Mononuclear cell (primary cell): ENCODE results near the gene TIGD1. TPM values are rescaled to one million over a fixed set of nuclear protein-coding genes. Genes with fewer than 3 reads are reported as not detected.

Source experiments
- H3K27me3 ChIP-seq: 2 replicates; pipeline ENCODE4 v1.6.0; 2011; ENCODE audit warnings: low read length, control low read depth; ENCODE audit not compliant: insufficient read depth
- H3K4me1 ChIP-seq: 2 replicates; pipeline ENCODE4 v1.5.1; 2011; ENCODE audit warnings: mild to moderate bottlenecking, low read length, control low read depth; ENCODE audit not compliant: insufficient read depth
- H3K4me3 ChIP-seq: 2 replicates; pipeline ENCODE4 v1.5.1; 2011; ENCODE audit warnings: mild to moderate bottlenecking, low read length, moderate library complexity
- H3K9me3 ChIP-seq: 2 replicates; pipeline ENCODE4 v1.5.1; 2011; ENCODE audit warnings: low read depth, mild to moderate bottlenecking, control low read depth, low read length
- total RNA-seq: library from RNA; depleted of rRNA; stranded (reverse); fragments of >200 nt; gene quantifications from one replicate; pipeline ENCODE4 v1.2.3, GENCODE V29; 2012

The TIGD1 gene
- total RNA-seq, 1 donor, result 23.7 TPM

DNA sequence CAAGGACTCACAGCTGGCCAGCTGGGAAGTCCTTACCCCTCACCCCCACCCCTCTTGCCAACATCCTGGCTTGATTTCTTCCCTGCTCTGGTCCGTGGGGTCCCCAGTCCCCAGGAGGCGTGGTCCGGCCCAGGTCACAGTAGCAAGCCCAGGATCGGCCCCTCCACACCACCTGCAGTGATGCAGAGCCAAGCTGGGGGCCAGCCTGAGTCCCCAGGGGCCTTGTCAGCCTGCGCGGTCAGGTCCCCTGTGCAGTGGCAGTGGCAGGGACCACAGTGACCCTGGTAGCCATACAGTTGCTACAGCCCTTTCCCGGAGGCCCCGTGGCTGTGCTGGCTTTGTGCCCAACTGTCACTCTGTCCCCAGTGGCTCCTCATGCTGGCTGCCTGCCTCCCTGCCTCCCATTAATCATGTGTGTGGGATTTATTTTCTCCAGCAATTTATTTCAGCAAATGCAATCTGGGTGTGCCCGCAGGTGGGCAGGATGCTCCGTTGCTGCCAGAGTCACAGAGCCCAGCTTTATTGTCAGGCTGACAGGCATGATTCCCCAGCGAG, 38.9 kb downstream of the TIGD1 start:
- Histone ChIP-seq H3K9me3 (no peaks in the 10 kb centered on the region), H3K27me3 (no peaks in the 10 kb centered on the region), H3K4me1 (no peaks in the 10 kb centered on the region), H3K4me3 (no peak overlapping the region)

DNA sequence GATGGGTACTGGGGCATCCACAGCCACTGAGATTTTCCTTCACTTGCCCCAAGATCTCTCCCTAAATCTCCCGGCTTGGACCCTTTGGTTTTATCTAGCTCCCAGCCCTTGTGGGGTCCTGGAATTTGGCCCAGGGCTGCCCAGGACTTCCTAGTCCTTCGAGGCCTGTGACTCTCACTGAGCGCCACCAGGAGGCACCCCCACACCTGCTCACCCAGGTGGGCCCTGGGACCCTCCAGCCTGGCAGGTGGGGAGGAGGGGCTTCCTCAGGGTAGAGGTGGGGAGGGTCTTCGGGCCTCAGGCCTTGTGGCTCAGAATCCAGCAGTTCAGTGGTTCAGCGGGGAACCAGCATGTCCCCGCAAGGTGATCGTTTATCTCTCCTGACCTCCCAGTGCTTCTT, 42.1 kb downstream of the TIGD1 start:
- Histone ChIP-seq H3K4me3 (no peak overlapping the region), H3K27me3 (peaks cover 21% of the 10 kb centered on the region), H3K9me3 (no peaks in the 10 kb centered on the region), H3K4me1 (peaks cover 4% of the 10 kb centered on the region)

DNA sequence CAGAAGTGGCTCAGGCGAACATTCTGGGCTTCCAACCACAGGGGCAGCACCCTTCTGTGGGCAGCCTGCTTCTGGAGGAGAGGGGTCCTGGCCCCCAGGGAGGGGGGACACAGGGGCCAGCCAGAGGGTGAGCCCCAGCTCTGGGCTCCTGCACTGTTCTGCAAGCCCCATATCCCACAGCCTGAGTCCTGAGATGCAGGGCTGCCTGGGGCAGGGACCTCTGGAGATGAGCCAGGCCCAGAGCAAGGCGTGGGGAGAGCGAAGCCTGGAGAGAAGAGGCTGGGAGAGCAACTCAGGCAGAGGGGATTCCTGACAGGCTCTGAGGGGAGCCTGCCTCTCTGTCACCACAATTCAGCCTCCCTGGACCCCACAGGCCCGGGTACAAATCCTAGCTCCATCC, 43.6 kb downstream of the TIGD1 start:
- H3K4me3 ChIP-seq, result no peak overlapping the region
- no peaks in the 10 kb centered on the region for H3K9me3 ChIP-seq
- peaks cover 6% of the 10 kb centered on the region for H3K4me1 ChIP-seq
- H3K27me3 ChIP-seq, result peaks cover 27% of the 10 kb centered on the region

DNA sequence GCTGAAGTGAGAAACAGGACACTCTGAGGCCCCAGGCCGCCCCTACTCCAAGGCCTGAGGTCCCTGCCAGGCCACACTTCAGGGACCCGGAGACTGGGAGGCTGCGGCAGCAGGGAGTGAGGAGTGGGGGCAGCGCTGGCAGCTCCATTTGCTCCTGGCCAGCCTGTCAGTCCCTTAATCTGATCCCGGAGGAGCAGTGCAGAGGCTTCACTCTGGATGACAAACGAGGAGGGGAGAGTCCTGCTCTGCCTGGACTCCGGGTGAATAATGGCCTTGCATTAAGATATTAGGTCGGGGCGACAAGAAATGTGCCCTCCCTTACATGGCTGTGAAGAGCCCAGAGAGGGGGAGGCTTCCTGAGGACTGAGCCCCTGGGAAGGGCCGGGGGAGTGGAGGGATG, 44.5 kb downstream of the TIGD1 start:
- Histone ChIP-seq H3K27me3 (peaks cover 28% of the 10 kb centered on the region), H3K4me3 (no peak overlapping the region), H3K4me1 (peaks cover 6% of the 10 kb centered on the region), H3K9me3 (no peaks in the 10 kb centered on the region)

DNA sequence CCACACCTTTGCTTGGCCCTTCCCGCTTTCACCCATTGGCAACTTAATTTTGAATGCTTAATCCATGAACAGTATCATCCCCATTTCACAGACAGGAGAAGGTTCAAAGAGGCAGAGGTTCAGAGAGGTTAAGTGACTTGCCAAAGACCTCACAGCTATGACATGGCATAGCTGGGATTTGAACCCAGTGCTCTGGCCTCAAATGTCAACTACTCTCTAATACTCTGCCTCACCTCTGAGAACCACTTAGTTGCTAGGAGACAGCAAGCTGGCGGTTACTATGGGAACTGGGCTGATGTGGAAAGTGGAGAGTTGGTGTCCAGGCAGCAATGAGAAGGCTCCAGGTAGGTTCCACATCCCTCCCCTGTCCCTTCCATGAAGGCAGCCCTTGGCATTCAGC, 45.9 kb downstream of the TIGD1 start:
- H3K27me3 ChIP-seq, result peaks cover 28% of the 10 kb centered on the region
- no peak overlapping the region for H3K4me3 ChIP-seq
- H3K4me1 ChIP-seq, result peaks cover 6% of the 10 kb centered on the region
- H3K9me3 ChIP-seq, result no peaks in the 10 kb centered on the region

DNA sequence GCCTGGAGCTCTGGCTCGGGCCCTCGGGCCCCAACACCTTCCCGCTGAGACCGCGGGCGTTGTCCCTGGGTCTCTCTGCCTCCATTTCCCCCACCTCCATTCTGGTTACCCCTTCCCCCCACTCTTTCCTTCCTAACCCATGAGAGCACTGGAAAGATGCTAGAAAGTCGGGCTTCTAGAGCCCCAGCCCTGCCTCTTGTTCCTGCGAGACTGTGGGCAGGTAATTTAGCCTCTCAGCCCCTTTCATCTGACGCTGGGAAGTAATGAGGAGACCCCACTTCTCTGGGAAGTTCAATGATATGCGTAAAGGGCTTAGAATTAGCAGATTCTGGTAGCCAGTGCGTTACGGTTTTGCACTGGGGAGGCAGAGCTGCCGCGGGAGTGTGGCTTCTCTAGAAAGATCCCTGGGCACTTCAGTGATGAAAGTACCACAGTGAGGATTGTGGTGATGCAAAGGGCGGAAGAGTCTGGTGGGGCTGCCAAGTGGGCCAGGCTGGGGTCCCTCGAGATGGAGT, 46.5 kb downstream of the TIGD1 start:
- H3K4me3 ChIP-seq, result no peak overlapping the region
- H3K4me1 ChIP-seq, result peaks cover 6% of the 10 kb centered on the region
- H3K27me3 ChIP-seq, result peaks cover 28% of the 10 kb centered on the region

DNA sequence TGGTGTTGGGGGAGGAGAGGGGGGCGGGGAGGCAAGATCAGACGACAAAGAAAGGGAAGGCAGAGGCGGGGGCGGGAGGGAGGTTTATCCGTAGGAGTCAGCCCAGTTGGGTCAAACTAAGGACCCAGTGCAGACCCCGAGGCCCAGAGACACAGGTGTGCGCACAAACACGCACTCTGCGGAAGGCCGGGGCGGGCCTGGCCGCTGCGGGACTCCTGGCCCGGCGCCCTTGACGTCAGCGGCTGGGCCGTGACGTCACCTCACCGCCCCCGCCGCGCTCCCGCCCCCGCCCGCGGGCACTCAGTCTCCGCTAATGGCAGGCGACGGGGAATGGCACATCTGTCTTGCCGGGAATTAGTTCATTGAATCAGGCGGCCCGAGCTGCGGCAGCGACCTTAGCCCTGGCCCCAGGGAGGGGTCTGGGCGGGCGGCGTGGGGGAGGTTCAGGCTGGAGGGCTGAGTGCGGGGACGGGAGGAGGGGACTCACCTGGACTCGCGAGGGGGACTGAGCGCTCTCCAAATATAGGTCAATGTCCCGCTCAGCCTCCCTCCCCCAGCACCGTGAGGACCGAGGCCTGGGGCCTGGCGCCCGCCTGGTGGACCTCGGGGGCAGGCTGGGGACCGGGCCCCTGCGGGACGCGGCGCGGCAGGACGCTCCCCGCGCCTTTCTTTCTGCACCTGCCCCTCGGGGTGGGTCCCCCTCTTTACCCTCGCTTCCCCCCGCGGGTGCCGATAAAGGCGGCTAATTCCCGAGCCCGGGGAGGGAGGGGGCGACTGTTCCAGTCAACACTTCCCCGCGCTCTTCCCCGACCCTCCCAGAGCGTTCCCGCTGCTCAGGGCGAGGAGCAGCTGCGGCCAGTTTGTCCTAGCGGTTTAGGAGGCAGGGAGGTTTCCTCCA, 47.2 kb downstream of the TIGD1 start:
- H3K27me3 ChIP-seq, result peaks cover 28% of the 10 kb centered on the region
- no peaks in the 10 kb centered on the region for H3K9me3 ChIP-seq
- H3K4me3 ChIP-seq, result no peak overlapping the region
- H3K4me1 ChIP-seq, result peaks cover 6% of the 10 kb centered on the region

More for the DNA sequence above, 46.5 kb downstream of the TIGD1 start:
- no peaks in the 10 kb centered on the region for H3K9me3 ChIP-seq

DNA sequence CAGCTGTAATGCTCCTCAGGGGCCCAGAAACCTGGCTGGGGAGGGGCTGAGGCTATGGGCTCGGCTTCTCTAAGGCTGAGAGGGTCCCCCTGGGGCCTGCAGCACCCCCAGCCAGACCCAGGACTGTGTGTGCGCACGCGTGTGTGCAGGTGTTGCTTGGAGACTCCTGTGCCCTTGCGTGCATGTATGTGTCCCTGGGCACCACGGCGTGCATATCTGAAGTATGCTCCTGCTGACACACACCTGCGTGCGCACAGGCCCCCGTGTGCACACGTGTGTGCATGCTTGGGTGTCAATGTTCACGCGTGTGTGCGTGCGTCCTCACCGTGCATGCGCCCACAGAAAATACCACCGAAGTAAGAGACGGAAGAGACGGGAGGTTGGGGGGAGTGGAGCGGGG, 47.8 kb downstream of the TIGD1 start:
- peaks cover 6% of the 10 kb centered on the region for H3K4me1 ChIP-seq
- peaks cover 28% of the 10 kb centered on the region for H3K27me3 ChIP-seq
- H3K4me3 ChIP-seq, result no peak overlapping the region
- no peaks in the 10 kb centered on the region for H3K9me3 ChIP-seq

DNA sequence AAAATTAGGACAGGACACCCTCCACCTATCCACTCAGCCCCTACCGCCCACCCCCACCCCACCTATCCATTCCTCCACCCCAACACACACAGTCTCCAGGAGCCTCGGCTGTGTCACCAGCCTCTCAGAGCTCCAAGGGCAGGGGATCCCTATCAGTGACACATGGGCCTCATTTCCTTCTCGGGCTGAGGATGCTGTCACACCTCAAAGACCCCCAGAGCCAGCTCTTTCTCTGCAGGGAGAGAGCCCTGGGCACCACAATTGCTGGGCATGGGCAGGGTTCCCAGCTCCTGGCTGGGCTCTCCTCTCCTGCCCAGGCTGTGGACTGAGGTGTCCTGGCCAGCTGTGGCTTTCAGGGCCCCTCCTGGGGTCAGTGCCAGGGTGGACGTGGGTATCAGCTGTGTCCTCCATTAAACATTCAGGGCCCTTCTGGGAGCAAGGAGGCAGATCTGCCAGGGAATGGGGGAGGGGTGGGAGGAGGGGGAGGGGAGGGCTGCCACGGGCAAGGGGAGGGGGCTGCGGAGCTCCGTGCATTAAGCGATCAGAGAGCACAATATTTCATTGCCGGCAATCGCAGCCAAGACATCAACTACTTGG, 48.5 kb downstream of the TIGD1 start:
- peaks cover 6% of the 10 kb centered on the region for H3K4me1 ChIP-seq
- peaks cover 28% of the 10 kb centered on the region for H3K27me3 ChIP-seq
- no peak overlapping the region for H3K4me3 ChIP-seq
- no peaks in the 10 kb centered on the region for H3K9me3 ChIP-seq

DNA sequence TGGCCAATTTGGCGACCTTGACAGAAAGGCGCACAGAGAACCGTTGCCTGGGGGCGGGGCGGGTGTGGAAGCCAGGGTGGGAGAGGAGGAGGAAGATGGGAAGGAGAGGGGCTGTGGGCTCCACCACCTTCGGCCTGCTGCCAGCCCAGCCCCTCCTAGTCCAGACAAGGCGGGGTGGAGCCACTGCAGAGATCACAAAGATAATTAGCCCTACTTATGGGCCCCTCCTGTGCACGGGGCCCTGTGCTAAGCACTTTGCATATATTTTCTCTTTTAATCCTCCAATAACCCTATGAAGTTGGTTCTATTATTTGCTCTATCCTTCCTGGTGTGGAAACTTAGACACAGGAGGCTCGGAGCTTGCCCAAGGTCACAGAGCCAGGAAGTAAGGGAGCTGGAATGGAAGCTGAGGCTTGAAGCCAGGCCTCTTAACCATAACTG, 49.0 kb downstream of the TIGD1 start:
- no peaks in the 10 kb centered on the region for H3K9me3 ChIP-seq
- no peak overlapping the region for H3K4me3 ChIP-seq
- peaks cover 6% of the 10 kb centered on the region for H3K4me1 ChIP-seq
- H3K27me3 ChIP-seq, result peaks cover 28% of the 10 kb centered on the region

DNA sequence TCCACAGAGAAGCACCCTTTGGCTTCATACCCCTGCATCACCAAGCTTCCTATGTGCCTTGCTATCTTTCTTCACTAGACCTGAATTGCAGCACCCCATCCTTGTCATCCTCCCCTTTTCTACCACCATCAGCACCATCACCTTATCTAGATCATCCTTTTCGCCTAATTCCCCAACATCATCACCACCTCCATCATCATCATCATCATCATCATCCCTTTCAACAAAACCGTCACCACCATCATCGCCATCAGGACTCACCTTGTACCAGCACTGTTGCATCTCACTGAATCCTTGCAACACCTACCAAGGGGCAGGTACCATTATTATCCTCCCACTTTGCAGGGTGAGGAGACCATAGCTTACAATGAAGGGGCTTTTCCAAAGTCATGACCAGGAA, 51.9 kb downstream of the TIGD1 start:
- H3K27me3 ChIP-seq, result peaks cover 7% of the 10 kb centered on the region
- H3K4me1 ChIP-seq, result peaks cover 4% of the 10 kb centered on the region
- no peaks in the 10 kb centered on the region for H3K9me3 ChIP-seq
- H3K4me3 ChIP-seq, result no peak overlapping the region

Other genes starting within 250 kb of the TIGD1 start
- gene ALPP, start 171.8 kb downstream of the TIGD1 start, total RNA-seq, result not detected
- gene ALPG, start 143.7 kb downstream of the TIGD1 start, total RNA-seq, result not detected
- not detected for gene ALPI, start 94.4 kb downstream of the TIGD1 start, total RNA-seq
- gene ECEL1, start 62.7 kb downstream of the TIGD1 start, total RNA-seq, result not detected
- not detected for gene PRSS56, start 30.2 kb downstream of the TIGD1 start, total RNA-seq
- not detected for gene CHRND, start 24.4 kb downstream of the TIGD1 start, total RNA-seq
- gene CHRNG, start 10.9 kb downstream of the TIGD1 start, total RNA-seq, result not detected
- 50.1 TPM for gene EIF4E2, start 132 bp upstream of the TIGD1 start, total RNA-seq
- 0.42 TPM for gene EFHD1, start 83.0 kb upstream of the TIGD1 start, total RNA-seq
- 59.7 TPM for gene GIGYF2, start 146.8 kb upstream of the TIGD1 start, total RNA-seq
- not detected for gene KCNJ13, start 226.0 kb upstream of the TIGD1 start, total RNA-seq